ENCODE measurements around the gene MUC4. TPM values are rescaled to one million over a fixed set of nuclear protein-coding genes. Genes with fewer than 3 reads are reported as not detected.
"Not testable (repeated sequence)": the region's sequence is repeated elsewhere in the genome, so short reads cannot be mapped to it uniquely, and the experiment has no call there.

Gene MUC4
- total RNA-seq, 2 donors from 2014 or later = 0.12 TPM; not detected in 1

GRCh38 chr3:195739561-195740111 lies 72.1 kb downstream of the MUC4 start:
- no peak for DNase-seq (ENCODE audit: low spot score)

GRCh38 chr3:195738274-195739044 lies 73.3 kb downstream of the MUC4 start:
- H3K4me1 ChIP-seq = no peaks in the 10 kb centered on the region
- no peak overlapping the region for H3K4me3 ChIP-seq
- no peak overlapping the region for H3K27ac ChIP-seq
- TF ChIP-seq CTCF (IDR thresholded peaks at IDR 0.05) = no peak
- H3K36me3 ChIP-seq = peaks cover 18% of the 10 kb centered on the region
- no peaks in the 10 kb centered on the region for H3K27me3 ChIP-seq
- DNase-seq (ENCODE audit: low spot score) = no peak
- H3K9me3 ChIP-seq = no peaks in the 10 kb centered on the region

More at GRCh38 chr3:195739561-195740111, 72.1 kb downstream of the MUC4 start:
- TF ChIP-seq CTCF (IDR thresholded peaks at IDR 0.05) = no peak
- Histone ChIP-seq H3K4me1 (no peaks in the 10 kb centered on the region), H3K36me3 (peaks cover 14% of the 10 kb centered on the region), H3K27ac (no peak overlapping the region), H3K4me3 (no peak overlapping the region), H3K27me3 (no peaks in the 10 kb centered on the region), H3K9me3 (no peaks in the 10 kb centered on the region)

- peaks cover 25% of the 10 kb centered on the region for H3K36me3 ChIP-seq
- not testable (repeated sequence) for DNase-seq (ENCODE audit: low spot score)
Observed at GRCh38 chr3:195737782-195738181, 73.9 kb downstream of the MUC4 start.

GRCh38 chr3:195736866-195737490 lies 74.8 kb downstream of the MUC4 start:
- peaks cover 32% of the 10 kb centered on the region for H3K36me3 ChIP-seq

More at GRCh38 chr3:195737782-195738181, 73.9 kb downstream of the MUC4 start:
- H3K4me3 ChIP-seq, H3K27ac ChIP-seq, H3K27me3 ChIP-seq, H3K9me3 ChIP-seq, H3K4me1 ChIP-seq: not testable (repeated sequence)

GRCh38 chr3:195735036-195735695 lies 76.6 kb downstream of the MUC4 start:
- no peak for TF ChIP-seq CTCF (IDR thresholded peaks at IDR 0.05)
- H3K9me3 ChIP-seq = no peaks in the 10 kb centered on the region
- no peak overlapping the region for H3K27ac ChIP-seq
- no peak overlapping the region for H3K4me3 ChIP-seq
- peaks cover 49% of the 10 kb centered on the region for H3K36me3 ChIP-seq
- no peak for DNase-seq (ENCODE audit: low spot score)
- no peaks in the 10 kb centered on the region for H3K27me3 ChIP-seq
- H3K4me1 ChIP-seq = no peaks in the 10 kb centered on the region

More at GRCh38 chr3:195736866-195737490, 74.8 kb downstream of the MUC4 start:
- H3K27me3 ChIP-seq = no peaks in the 10 kb centered on the region
- H3K4me1 ChIP-seq = no peaks in the 10 kb centered on the region
- H3K4me3 ChIP-seq = no peak overlapping the region
- TF ChIP-seq CTCF (IDR thresholded peaks at IDR 0.05) = no peak
- no peaks in the 10 kb centered on the region for H3K9me3 ChIP-seq
- H3K27ac ChIP-seq = no peak overlapping the region
- DNase-seq (ENCODE audit: low spot score) = no peak

- Histone ChIP-seq H3K27me3 (no peaks in the 10 kb centered on the region), H3K36me3 (peaks cover 56% of the 10 kb centered on the region), H3K27ac (no peak overlapping the region), H3K4me3 (no peak overlapping the region), H3K9me3 (no peaks in the 10 kb centered on the region), H3K4me1 (no peaks in the 10 kb centered on the region)
- DNase-seq (ENCODE audit: low spot score) = no peak
- no peak for TF ChIP-seq CTCF (IDR thresholded peaks at IDR 0.05)
Observed at GRCh38 chr3:195732940-195733339, 78.8 kb downstream of the MUC4 start.
